Tibial artery (tissue), 4 donors: ENCODE data around the gene PRMT7.

ENCODE experiments used
- DNase-seq, 2 donors: peaks; one replicate each; pipeline ENCODE4 v3.0.0-alpha.2; 2019
- H3K27ac ChIP-seq, 2 donors: fragments of 200-600 bp; sonication (generic) in 1 of 2; 1 replicate in 1 of 2; 2 replicates in 1 of 2; pipeline ENCODE4 v1.5.1; 2018 to 2019; ENCODE audit warnings: mild to moderate bottlenecking in 1 of 2
- H3K27me3 ChIP-seq, 2 donors: fragments of 200-600 bp; sonication (generic) in 1 of 2; one replicate each; pipeline versions ENCODE4 v1.5.1 to v1.6.0; 2016 to 2019
- H3K36me3 ChIP-seq, 3 donors: fragments of 200-600 bp; sonication (generic) in 2 of 3; one replicate each; pipeline ENCODE4 v1.5.1; 2016 to 2019; ENCODE audit warnings: mild to moderate bottlenecking in 2 of 3
- H3K4me1 ChIP-seq, 4 donors: fragments of 200-600 bp; sonication (generic) in 2 of 4; 1 replicate in 3 of 4; 2 replicates in 1 of 4; pipeline ENCODE4 v1.5.1; 2016 to 2019
- H3K4me3 ChIP-seq, 2 donors: fragments of 200-600 bp; sonication (generic) in 1 of 2; 1 replicate in 1 of 2; 2 replicates in 1 of 2; pipeline ENCODE4 v1.5.1; 2018 to 2019; ENCODE audit warnings: mild to moderate bottlenecking in 2 of 2
- H3K9me3 ChIP-seq, 3 donors: fragments of 200-600 bp; sonication (generic) in 1 of 3; one replicate each; pipeline ENCODE4 v1.5.1; 2016 to 2019
- CTCF ChIP-seq, 2 experiments: fragments of 200-600 bp in 1 of 2; fragments of 450-650 bp in 1 of 2; IDR thresholded peaks; one replicate each; pipeline ENCODE4 v1.5.1; 2017 to 2019; ENCODE audit warnings: antibody characterized with exemption in 2 of 2, mild to moderate bottlenecking in 1 of 2, moderate library complexity in 1 of 2
- intact Hi-C: fragments of 100-400 bp; cut with DNase I; formaldehyde crosslinking; loops from one replicate; pipeline ENCODE4 v1.15.0; 2023; ENCODE audit warnings: low total_unique reads

The PRMT7 gene

GRCh38 chr16:68389006-68389405, 78.2 kb downstream of the PRMT7 start:
- Histone ChIP-seq H3K36me3 (no peaks in the 10 kb centered on the region), H3K4me1 (no peaks in the 10 kb centered on the region), H3K27ac (no peak overlapping the region), H3K27me3 (peaks cover 0 to 9% of the 10 kb centered on the region in 2 donors), H3K4me3 (no peak overlapping the region), H3K9me3 (no peaks in the 10 kb centered on the region)
- intact Hi-C loops: no loop called here
- no peak for DNase-seq
- TF ChIP-seq CTCF (IDR thresholded peaks at IDR 0.05): no peak

GRCh38 chr16:68389750-68390371, 79.0 kb downstream of the PRMT7 start:
- TF ChIP-seq CTCF (IDR thresholded peaks at IDR 0.05): no peak
- Histone ChIP-seq H3K4me3 (no peak overlapping the region), H3K27ac (no peak overlapping the region), H3K36me3 (no peaks in the 10 kb centered on the region), H3K9me3 (no peaks in the 10 kb centered on the region), H3K4me1 (no peaks in the 10 kb centered on the region), H3K27me3 (peaks cover 0 to 9% of the 10 kb centered on the region in 2 donors)
- intact Hi-C loops: no loop called here
- DNase-seq: no peak

- no peak for TF ChIP-seq CTCF (IDR thresholded peaks at IDR 0.05)
- Histone ChIP-seq H3K36me3 (no peaks in the 10 kb centered on the region), H3K4me1 (no peaks in the 10 kb centered on the region), H3K27me3 (peaks cover 0 to 13% of the 10 kb centered on the region in 2 donors), H3K9me3 (no peaks in the 10 kb centered on the region), H3K4me3 (no peak overlapping the region), H3K27ac (no peak overlapping the region)
- intact Hi-C loops: no loop called here
- no peak for DNase-seq
These were observed 82.5 kb downstream of the PRMT7 start for GRCh38 chr16:68393333-68393732.

- DNase-seq: no peak
- peaks cover 0 to 13% of the 10 kb centered on the region in 2 donors for H3K27me3 ChIP-seq
- intact Hi-C loops: no loop called here
- H3K9me3 ChIP-seq: no peaks in the 10 kb centered on the region
- TF ChIP-seq CTCF (IDR thresholded peaks at IDR 0.05): no peak
- no peaks in the 10 kb centered on the region for H3K4me1 ChIP-seq
- no peak overlapping the region for H3K4me3 ChIP-seq
- no peaks in the 10 kb centered on the region for H3K36me3 ChIP-seq
- H3K27ac ChIP-seq: no peak overlapping the region
These were observed 84.5 kb downstream of the PRMT7 start for GRCh38 chr16:68395167-68395786.

GRCh38 chr16:68395815-68396214, 85.0 kb downstream of the PRMT7 start:
- H3K4me1 ChIP-seq: no peaks in the 10 kb centered on the region
- intact Hi-C loops: no loop called here
- no peak overlapping the region for H3K27ac ChIP-seq
- H3K36me3 ChIP-seq: no peaks in the 10 kb centered on the region
- no peak for TF ChIP-seq CTCF (IDR thresholded peaks at IDR 0.05)
- no peaks in the 10 kb centered on the region for H3K9me3 ChIP-seq
- H3K4me3 ChIP-seq: no peak overlapping the region
- peaks cover 0 to 13% of the 10 kb centered on the region in 2 donors for H3K27me3 ChIP-seq
- no peak for DNase-seq
